GM10248 (cell line): ENCODE measurements around the gene KCNMB4.

Source experiments
- CTCF ChIA-PET: fragments of 300-600 bp; sonication (Branson Sonifier 250); formaldehyde crosslinking; extraction: SDS; loops from one replicate; lab custom pipeline; 2021; ENCODE audit warnings: antibody characterized with exemption; lab: Yijun Ruan, JAX
- POLR2A ChIA-PET: fragments of 350-650 bp; sonication (Branson Sonifier 250); formaldehyde crosslinking; extraction: SDS; loops from one replicate; lab custom pipeline; 2020; ENCODE audit warnings: antibody characterized with exemption; lab: Yijun Ruan, JAX
- DNase-seq: peaks from one replicate; pipeline ENCODE4 v3.0.0; 2012; ENCODE audit errors: extremely low spot score
- CTCF ChIP-seq: IDR thresholded peaks from 2 replicates; pipeline ENCODE4 v1.5.1; 2012; ENCODE audit warnings: mild to moderate bottlenecking, low read depth; ENCODE audit errors: extremely low read depth, missing control alignments, control extremely low read depth

The KCNMB4 gene

GRCh38 chr12:70468741-70469140, 102.7 kb downstream of the KCNMB4 start:
- DNase-seq, result no peak
- CTCF ChIA-PET, result no interaction called here

GRCh38 chr12:70469221-70469820, 103.2 kb downstream of the KCNMB4 start:
- POLR2A ChIA-PET, result no interaction called here
- DNase-seq, result no peak
- CTCF ChIA-PET, result no interaction called here
- no peak for TF ChIP-seq CTCF

More at GRCh38 chr12:70468741-70469140, 102.7 kb downstream of the KCNMB4 start:
- no peak for TF ChIP-seq CTCF
- POLR2A ChIA-PET, result no interaction called here

GRCh38 chr12:70482764-70483163, 116.7 kb downstream of the KCNMB4 start:
- CTCF ChIA-PET, result interaction anchor here (0.9 kb wide), 1 partner anchor 582 kb away, joined by 3 read pairs; no protein-coding TSS in a partner anchor
- no peak for TF ChIP-seq CTCF
- no peak for DNase-seq
- POLR2A ChIA-PET, result no interaction called here
